ENCODE data around the gene HS6ST2. TPM values are rescaled to one million over a fixed set of nuclear protein-coding genes. Genes with fewer than 3 reads are reported as not detected.

The HS6ST2 gene
- total RNA-seq, 1 experiment from 2014 or later, result 24.6 TPM

DNA sequence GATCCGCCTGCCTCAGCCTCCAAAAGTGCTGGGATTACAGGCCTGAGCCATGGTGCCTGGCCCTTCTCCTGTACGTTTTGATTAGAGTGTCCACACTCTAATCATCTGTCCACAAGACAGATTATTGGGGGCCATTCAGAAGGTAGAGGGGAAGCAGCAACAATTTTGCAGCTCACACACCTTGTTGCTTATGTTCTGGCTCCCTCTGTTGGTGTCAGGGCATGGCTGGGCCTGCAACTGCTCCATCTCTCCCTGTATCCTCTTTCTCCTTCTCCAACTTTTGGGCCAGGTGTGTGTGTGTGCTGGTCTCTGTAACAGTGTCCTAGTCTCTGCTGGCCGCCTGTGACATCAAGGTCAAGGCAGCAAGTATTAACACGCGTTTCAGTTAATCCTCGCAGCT is 344.1 kb downstream of the HS6ST2 start:
- no peak for DNase-seq (ENCODE audit: low read depth, low spot score)
- TF ChIP-seq YY1 (IDR thresholded peaks at IDR 0.05; ENCODE audit: extremely low read depth, insufficient replicate concordance, low read depth, low read length) (no peak), SRF (IDR thresholded peaks at IDR 0.05; ENCODE audit: low read depth) (no peak), RAD21 (IDR thresholded peaks at IDR 0.05; ENCODE audit: low read depth) (peak; percentile 38), CBX3 (IDR thresholded peaks at IDR 0.05; ENCODE audit: low read depth) (no peak)
- TF ChIP-seq, protein P1, sequence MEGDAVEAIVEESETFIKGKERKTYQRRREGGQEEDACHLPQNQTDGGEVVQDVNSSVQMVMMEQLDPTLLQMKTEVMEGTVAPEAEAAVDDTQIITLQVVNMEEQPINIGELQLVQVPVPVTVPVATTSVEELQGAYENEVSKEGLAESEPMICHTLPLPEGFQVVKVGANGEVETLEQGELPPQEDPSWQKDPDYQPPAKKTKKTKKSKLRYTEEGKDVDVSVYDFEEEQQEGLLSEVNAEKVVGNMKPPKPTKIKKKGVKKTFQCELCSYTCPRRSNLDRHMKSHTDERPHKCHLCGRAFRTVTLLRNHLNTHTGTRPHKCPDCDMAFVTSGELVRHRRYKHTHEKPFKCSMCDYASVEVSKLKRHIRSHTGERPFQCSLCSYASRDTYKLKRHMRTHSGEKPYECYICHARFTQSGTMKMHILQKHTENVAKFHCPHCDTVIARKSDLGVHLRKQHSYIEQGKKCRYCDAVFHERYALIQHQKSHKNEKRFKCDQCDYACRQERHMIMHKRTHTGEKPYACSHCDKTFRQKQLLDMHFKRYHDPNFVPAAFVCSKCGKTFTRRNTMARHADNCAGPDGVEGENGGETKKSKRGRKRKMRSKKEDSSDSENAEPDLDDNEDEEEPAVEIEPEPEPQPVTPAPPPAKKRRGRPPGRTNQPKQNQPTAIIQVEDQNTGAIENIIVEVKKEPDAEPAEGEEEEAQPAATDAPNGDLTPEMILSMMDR (IDR thresholded peaks at IDR 0.05 in 2 of 3, conservative IDR thresholded peaks at IDR 0.05 in 1 of 3; ENCODE audit: borderline replicate concordance in 1 of 3, insufficient read depth in 1 of 3, low read depth in 2 of 3, low read length in 2 of 3), result peak; percentile 12 to 29 (median 28); a peak in 2 of 6 replicates
- TF ChIP-seq, protein P2, sequence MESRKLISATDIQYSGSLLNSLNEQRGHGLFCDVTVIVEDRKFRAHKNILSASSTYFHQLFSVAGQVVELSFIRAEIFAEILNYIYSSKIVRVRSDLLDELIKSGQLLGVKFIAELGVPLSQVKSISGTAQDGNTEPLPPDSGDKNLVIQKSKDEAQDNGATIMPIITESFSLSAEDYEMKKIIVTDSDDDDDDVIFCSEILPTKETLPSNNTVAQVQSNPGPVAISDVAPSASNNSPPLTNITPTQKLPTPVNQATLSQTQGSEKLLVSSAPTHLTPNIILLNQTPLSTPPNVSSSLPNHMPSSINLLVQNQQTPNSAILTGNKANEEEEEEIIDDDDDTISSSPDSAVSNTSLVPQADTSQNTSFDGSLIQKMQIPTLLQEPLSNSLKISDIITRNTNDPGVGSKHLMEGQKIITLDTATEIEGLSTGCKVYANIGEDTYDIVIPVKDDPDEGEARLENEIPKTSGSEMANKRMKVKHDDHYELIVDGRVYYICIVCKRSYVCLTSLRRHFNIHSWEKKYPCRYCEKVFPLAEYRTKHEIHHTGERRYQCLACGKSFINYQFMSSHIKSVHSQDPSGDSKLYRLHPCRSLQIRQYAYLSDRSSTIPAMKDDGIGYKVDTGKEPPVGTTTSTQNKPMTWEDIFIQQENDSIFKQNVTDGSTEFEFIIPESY (IDR thresholded peaks at IDR 0.05; ENCODE audit: extremely low read depth, insufficient replicate concordance, low read length), result no peak
- Histone ChIP-seq H3K9ac (ENCODE audit: low read length) (no peak overlapping the region), H3K4me3 (replicated peaks in 1 of 2; ENCODE audit: low read depth in 1 of 2, low read length in 2 of 2) (no peak overlapping the region), H2AFZ (ENCODE audit: low read depth, low read length, poor library complexity, severe bottlenecking) (no peak overlapping the region), H4K20me1 (ENCODE audit: insufficient read depth) (no peaks in the 10 kb centered on the region), H3K9me2 (ENCODE audit: insufficient read depth) (no peaks in the 10 kb centered on the region), H3K27ac (ENCODE audit: low read depth, low read length) (no peak overlapping the region), H3K79me2 (ENCODE audit: insufficient read depth, low read length) (no peaks in the 10 kb centered on the region), H3K9me3 (ENCODE audit: control insufficient read depth in 1 of 2, insufficient read depth in 1 of 2, low read depth in 1 of 2, low read length in 2 of 2) (no peaks in the 10 kb centered on the region), H3K4me1 (ENCODE audit: control insufficient read depth in 1 of 2, insufficient read depth in 2 of 2, low read length in 2 of 2) (no peaks in the 10 kb centered on the region), H3K36me3 (ENCODE audit: control insufficient read depth in 1 of 2, insufficient read depth in 2 of 2, low read length in 2 of 2) (no peaks in the 10 kb centered on the region), H3K4me2 (ENCODE audit: low read length) (no peak overlapping the region), H3K27me3 (ENCODE audit: insufficient read depth, low read length) (no peaks in the 10 kb centered on the region)
- intact Hi-C loops (cut with micrococcal nuclease), result loop anchor here (5.0 kb wide), 1 partner anchor 522 kb away; no protein-coding TSS in a partner anchor
- ChIA-PET RAD21 (ENCODE audit: low non-redundant PET in 1 of 2, low total read pairs in 2 of 2, uncharacterized antibody in 2 of 2, unreplicated experiment in 2 of 2) (interaction anchor here in 1 of 2 experiments (0.7 to 1.2 kb wide), 3 partner anchors 388 to 773 kb away, joined by 3 to 4 read pairs (median 3); no protein-coding TSS in a partner anchor), POLR2A (no interaction called here), CTCF (interaction anchor here (0.6 to 3.6 kb wide), 5 partner anchors 322 to 784 kb away, joined by 3 to 20 read pairs (median 5); no protein-coding TSS in a partner anchor)
- no TSS peak for BruUV-seq (replicated peaks)
- no peak; the same call in 1 of the 2 replicates for ATAC-seq

Measured in HCT116 (cell line).